GM21825 (cell line): ENCODE results near the gene DOCK1.

Experiments
- ATAC-seq: cut with Tn5 transposase; IDR thresholded peaks from one replicate; pipeline ENCODE4 v1.9.1; 2021; ENCODE audit warnings: mild to moderate bottlenecking, moderate library complexity; ENCODE audit not compliant: unreplicated experiment

Gene DOCK1

GRCh38 chr10:127332631-127333030 lies 427.4 kb downstream of the DOCK1 start:
- no peak for ATAC-seq

- no peak for ATAC-seq
Measured at GRCh38 chr10:127337801-127338200, 432.6 kb downstream of the DOCK1 start.

GRCh38 chr10:127338399-127339110 lies 433.3 kb downstream of the DOCK1 start:
- ATAC-seq, result no peak

- no peak for ATAC-seq
Measured at GRCh38 chr10:127343821-127344220, 438.6 kb downstream of the DOCK1 start.

GRCh38 chr10:127344346-127344745 lies 439.1 kb downstream of the DOCK1 start:
- no peak for ATAC-seq

- no peak for ATAC-seq
Measured at GRCh38 chr10:127345231-127345965, 440.2 kb downstream of the DOCK1 start.

GRCh38 chr10:127346604-127347003 lies 441.4 kb downstream of the DOCK1 start:
- no peak for ATAC-seq

- ATAC-seq, result no peak
Measured at GRCh38 chr10:127347202-127347959, 442.2 kb downstream of the DOCK1 start.

- ATAC-seq, result no peak
Measured at GRCh38 chr10:127349737-127350136, 444.5 kb downstream of the DOCK1 start.

GRCh38 chr10:127351542-127351941 lies 446.3 kb downstream of the DOCK1 start:
- no peak for ATAC-seq

- no peak for ATAC-seq
Measured at GRCh38 chr10:127353544-127353943, 448.3 kb downstream of the DOCK1 start.

- ATAC-seq, result no peak
Measured at GRCh38 chr10:127354255-127354654, 449.0 kb downstream of the DOCK1 start.

- ATAC-seq, result no peak
Measured at GRCh38 chr10:127354992-127355391, 449.8 kb downstream of the DOCK1 start.

GRCh38 chr10:127356360-127356759 lies 451.1 kb downstream of the DOCK1 start:
- ATAC-seq, result no peak

GRCh38 chr10:127357265-127357664 lies 452.0 kb downstream of the DOCK1 start:
- ATAC-seq, result no peak

- ATAC-seq, result no peak
Measured at GRCh38 chr10:127358337-127358736, 453.1 kb downstream of the DOCK1 start.

- no peak for ATAC-seq
Measured at GRCh38 chr10:127364034-127364433, 458.8 kb downstream of the DOCK1 start.

GRCh38 chr10:127368101-127368500 lies 462.9 kb downstream of the DOCK1 start:
- no peak for ATAC-seq

- ATAC-seq, result no peak
Measured at GRCh38 chr10:127368929-127369328, 463.7 kb downstream of the DOCK1 start.

- ATAC-seq, result no peak
Measured at GRCh38 chr10:127370601-127371000, 465.4 kb downstream of the DOCK1 start.

- ATAC-seq, result no peak
Measured at GRCh38 chr10:127372361-127372760, 467.1 kb downstream of the DOCK1 start.
